Measurements from ENCODE around the gene PRDM8.

PRDM8 gene

GRCh38 chr4:80201252-80202151 is 4.2 kb downstream of the PRDM8 start:
- peak; percentile 53 for DNase-seq (ENCODE audit: low read depth)

GRCh38 chr4:80202190-80202711 is 4.9 kb downstream of the PRDM8 start:
- peak; percentile 67 for DNase-seq (ENCODE audit: low read depth)

GRCh38 chr4:80202741-80203553 is 5.6 kb downstream of the PRDM8 start:
- no peak for DNase-seq (ENCODE audit: low read depth)

GRCh38 chr4:80204433-80205011 is 7.2 kb downstream of the PRDM8 start:
- no peak for DNase-seq (ENCODE audit: low read depth)

GRCh38 chr4:80206111-80206510 is 8.8 kb downstream of the PRDM8 start:
- no peak for DNase-seq (ENCODE audit: low read depth)

- DNase-seq (ENCODE audit: low read depth) = no peak
These were observed 9.3 kb downstream of the PRDM8 start for GRCh38 chr4:80206521-80207171.

GRCh38 chr4:80207172-80207583 is 9.9 kb downstream of the PRDM8 start:
- DNase-seq (ENCODE audit: low read depth) = no peak

GRCh38 chr4:80207664-80208063 is 10.4 kb downstream of the PRDM8 start:
- DNase-seq (ENCODE audit: low read depth) = no peak

GRCh38 chr4:80208610-80209339 is 11.5 kb downstream of the PRDM8 start:
- no peak for DNase-seq (ENCODE audit: low read depth)

- DNase-seq (ENCODE audit: low read depth) = no peak
These were observed 12.0 kb downstream of the PRDM8 start for GRCh38 chr4:80209340-80209701.

GRCh38 chr4:80210549-80210948 is 13.2 kb downstream of the PRDM8 start:
- no peak for DNase-seq (ENCODE audit: low read depth)

- no peak for DNase-seq (ENCODE audit: low read depth)
These were observed 16.0 kb downstream of the PRDM8 start for GRCh38 chr4:80213117-80213815.

- no peak for DNase-seq (ENCODE audit: low read depth)
These were observed 18.2 kb downstream of the PRDM8 start for GRCh38 chr4:80215449-80216052.

GRCh38 chr4:80216100-80216761 is 18.9 kb downstream of the PRDM8 start:
- no peak for DNase-seq (ENCODE audit: low read depth)

- no peak for DNase-seq (ENCODE audit: low read depth)
These were observed 22.2 kb downstream of the PRDM8 start for GRCh38 chr4:80219301-80220025.

- DNase-seq (ENCODE audit: low read depth) = no peak
These were observed 23.4 kb downstream of the PRDM8 start for GRCh38 chr4:80220711-80221110.

- no peak for DNase-seq (ENCODE audit: low read depth)
These were observed 23.9 kb downstream of the PRDM8 start for GRCh38 chr4:80221161-80221560.

- no peak for DNase-seq (ENCODE audit: low read depth)
These were observed 28.3 kb downstream of the PRDM8 start for GRCh38 chr4:80225595-80225994.

- no peak for DNase-seq (ENCODE audit: low read depth)
These were observed 28.8 kb downstream of the PRDM8 start for GRCh38 chr4:80226094-80226493.

Measured in stimulated activated CD8-positive, alpha-beta memory T cell treated with anti-CD3 and anti-CD28 coated beads, Interleukin-4, amount 100 ng/mL, for 24 hours (primary cell).